HG03575 (cell line): ENCODE measurements around the gene KCNJ10.

Experiments
- ATAC-seq: cut with Tn5 transposase; IDR thresholded peaks from one replicate; pipeline ENCODE4 v1.9.1; 2021; ENCODE audit not compliant: unreplicated experiment, insufficient number of reproducible peaks, low FRiP score; ENCODE audit errors: extremely low read depth

KCNJ10 gene

DNA sequence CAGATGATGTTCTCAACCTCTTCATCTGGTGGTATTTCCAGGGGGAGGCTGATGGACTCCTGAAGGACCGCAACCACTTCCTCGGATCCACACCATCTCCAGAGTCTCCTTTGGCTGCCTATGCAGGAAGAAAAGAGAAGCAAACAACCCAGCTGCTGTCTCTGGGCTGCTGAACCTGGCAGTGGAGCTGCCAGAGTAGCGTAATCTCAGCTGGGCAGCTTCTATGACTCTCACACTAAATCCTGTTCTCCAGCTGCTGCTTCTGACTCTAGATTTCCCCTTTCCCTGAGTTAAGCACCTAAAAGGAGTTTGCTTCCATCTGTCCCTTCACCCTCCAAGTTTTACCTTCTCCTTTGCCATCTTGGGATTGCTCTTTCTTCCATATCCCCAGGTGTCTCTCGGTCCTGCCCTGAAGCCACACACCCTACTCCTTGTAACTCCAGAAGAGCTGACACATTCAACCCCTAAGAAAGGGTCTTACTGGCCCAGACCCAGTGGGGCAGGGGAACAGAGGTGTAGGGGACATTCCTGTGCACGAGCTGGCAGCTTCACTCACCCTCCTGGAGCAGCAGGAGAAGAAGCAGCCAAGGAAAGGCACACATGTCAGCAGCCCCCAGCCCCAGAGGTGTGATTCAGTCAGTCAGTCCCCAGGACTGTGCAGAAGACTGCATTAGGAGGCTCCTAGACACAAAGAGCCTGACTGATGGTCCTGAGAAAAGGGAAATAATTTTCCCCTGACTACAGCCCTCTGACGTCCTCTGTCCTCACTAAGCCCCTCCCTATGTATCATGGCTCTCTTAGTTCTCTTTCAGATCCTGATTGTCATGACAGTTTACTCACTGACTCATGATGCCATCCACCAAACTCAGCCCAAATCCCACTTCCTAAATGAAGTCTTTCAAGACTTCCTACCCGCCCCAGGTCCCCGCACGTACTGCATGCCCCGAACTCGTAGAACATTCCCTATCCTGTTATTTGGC, 116.1 kb downstream of the KCNJ10 start, which contains the start of gene SLAMF9:
Gene SLAMF9 (minus strand): TSS at position 702 of the 980 bp plus-strand sequence. CDS start 100 bp downstream, at position 602.
- no peak for ATAC-seq

DNA sequence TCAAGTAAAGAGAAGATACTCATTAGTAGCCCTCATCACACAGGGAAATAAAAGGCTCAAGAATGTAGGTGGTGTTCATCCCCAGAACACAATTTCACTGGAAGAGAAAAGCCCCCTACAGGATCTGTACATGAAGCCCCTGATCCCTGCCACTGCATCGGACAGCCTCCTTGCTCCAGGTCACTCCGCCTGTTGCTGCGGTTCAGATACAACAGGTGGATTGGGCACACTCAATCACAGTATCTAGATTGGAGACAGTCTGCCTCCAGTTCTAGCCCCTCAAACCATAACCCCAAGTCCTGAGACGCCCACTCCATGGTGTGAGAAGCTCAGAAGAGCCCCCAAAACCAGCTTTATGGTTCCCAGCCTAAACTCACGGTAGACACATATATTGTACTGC, 117.0 kb downstream of the KCNJ10 start:
- ATAC-seq, result no peak

DNA sequence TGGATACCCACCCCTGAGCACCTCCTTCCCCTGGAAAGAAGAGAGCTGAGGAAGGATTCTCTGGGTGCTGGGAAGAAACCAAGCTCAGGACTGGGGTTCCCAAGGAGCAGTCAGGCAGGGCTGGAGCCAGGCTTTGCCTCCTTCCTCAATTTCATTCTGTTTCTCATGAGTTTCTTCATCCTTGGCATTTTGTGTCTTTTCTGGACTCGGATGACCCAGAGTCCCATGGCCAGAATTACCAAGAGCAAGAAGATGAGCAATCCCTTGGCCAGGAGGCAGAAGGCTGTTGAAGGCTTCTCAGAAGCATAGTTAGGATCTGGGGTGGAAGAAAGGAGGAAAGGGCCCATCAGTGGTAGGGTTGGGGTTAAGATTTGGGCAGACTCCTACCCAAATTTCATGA, 118.4 kb downstream of the KCNJ10 start:
- no peak for ATAC-seq

DNA sequence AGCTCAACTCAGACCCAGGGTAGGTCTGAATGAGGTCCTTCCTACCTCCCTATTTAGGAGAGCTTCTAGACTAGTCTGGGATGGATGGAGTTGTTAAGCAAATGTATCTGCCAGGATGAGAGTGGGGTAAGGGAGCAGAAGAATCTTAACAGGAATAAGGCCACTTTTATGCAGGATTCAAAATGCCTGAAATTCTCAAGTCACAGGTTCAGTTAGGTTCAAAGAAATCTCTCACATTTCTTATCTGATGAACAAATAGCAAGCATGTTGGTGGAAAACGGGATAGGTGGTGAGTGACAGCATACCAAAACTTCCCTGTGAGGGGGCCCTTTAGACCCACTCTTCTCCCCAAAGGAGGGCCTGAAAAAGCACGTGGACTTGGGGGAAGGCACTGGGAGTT, 118.9 kb downstream of the KCNJ10 start:
- ATAC-seq, result no peak

DNA sequence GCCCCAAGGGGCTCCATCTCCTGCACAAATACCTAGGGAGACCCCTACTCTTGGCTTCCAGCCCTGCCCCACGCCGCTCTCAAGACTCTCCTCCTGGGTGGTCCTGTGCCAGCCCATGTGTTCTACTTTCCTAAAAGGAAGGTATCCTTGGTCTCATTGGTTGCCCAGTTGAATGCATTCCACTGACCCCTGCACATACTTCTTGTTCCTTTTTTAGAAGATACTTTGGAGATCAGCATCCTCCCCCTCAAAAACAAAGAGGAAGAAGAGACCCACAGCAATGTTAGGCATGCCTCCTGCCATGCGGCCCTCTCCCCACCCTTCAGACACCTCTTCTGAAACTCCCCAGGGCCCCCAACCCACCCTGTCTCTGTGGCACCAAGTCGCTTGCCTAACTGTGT, 120.0 kb downstream of the KCNJ10 start:
- no peak for ATAC-seq

DNA sequence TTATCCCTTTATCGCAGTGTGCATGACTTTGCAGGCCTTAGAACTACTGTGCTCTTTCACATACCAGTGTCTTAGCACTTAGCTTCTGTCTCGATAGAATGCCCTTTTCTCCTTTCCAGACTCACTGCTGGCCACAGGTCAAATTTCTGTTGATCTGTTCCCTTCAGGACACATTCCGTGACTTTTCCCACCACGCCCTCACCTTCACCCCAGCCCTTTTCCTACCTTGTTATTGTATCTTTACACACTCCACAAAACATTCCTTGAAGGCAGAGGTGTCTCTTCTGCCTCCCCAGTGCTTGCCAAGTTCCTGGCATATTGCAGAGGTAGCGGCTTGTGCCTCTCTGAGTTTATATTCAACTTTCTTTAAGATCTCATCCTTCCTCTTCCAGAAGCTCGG, 120.8 kb downstream of the KCNJ10 start:
- ATAC-seq, result no peak
